HK-2 (cell line): ENCODE data around the gene CLSTN1.

ENCODE experiments used
- DNase-seq: peaks from one replicate; pipeline ENCODE4 v3.0.0-alpha.2; 2018; ENCODE audit not compliant: unreplicated experiment

The CLSTN1 gene

GRCh38 chr1:9680828-9681227, 142.9 kb downstream of the CLSTN1 start:
- no peak for DNase-seq

GRCh38 chr1:9680091-9680490, 143.7 kb downstream of the CLSTN1 start:
- no peak for DNase-seq
